Measurements from ENCODE around the gene RHCE. TPM values are rescaled to one million over a fixed set of nuclear protein-coding genes. Genes with fewer than 3 reads are reported as not detected.

Gene RHCE
- total and polyA plus RNA-seq, 11 donors, result 0.24 to 2.0 (median 0.69) TPM; not detected in 1

DNA sequence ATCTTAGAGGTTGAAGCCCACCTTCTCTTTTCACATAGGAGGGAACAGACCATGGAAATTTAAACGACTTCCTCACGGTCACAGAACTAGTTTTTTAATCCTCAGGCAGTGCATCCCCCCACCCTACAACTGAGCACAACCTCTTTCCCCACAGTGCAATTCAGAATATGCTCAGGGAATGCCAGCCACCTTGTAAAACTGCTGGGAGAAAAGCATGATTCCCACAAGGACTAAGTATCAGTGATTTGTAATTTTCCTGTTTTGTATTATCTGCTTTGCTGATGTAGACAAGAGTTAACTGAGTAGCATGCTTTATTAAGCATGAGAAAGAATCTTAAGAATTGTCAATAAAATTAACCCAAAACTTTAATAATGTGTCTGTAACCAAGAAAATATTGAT lies 58.7 kb downstream of the RHCE start:
- no peaks in the 10 kb centered on the region for H3K9me3 ChIP-seq
- ATAC-seq (no peak), DNase-seq (no peak)
- H3K27ac ChIP-seq, result peak overlapping the region in 9 of 12 donors; percentile 8 to 67 (median 39)
- 56 to 66% (median 63%) methylated on average over 2 of the region's 2 CpGs for WGBS, 4 donors
- H3K4me3 ChIP-seq, result no peak overlapping the region
- TF ChIP-seq, protein P1, sequence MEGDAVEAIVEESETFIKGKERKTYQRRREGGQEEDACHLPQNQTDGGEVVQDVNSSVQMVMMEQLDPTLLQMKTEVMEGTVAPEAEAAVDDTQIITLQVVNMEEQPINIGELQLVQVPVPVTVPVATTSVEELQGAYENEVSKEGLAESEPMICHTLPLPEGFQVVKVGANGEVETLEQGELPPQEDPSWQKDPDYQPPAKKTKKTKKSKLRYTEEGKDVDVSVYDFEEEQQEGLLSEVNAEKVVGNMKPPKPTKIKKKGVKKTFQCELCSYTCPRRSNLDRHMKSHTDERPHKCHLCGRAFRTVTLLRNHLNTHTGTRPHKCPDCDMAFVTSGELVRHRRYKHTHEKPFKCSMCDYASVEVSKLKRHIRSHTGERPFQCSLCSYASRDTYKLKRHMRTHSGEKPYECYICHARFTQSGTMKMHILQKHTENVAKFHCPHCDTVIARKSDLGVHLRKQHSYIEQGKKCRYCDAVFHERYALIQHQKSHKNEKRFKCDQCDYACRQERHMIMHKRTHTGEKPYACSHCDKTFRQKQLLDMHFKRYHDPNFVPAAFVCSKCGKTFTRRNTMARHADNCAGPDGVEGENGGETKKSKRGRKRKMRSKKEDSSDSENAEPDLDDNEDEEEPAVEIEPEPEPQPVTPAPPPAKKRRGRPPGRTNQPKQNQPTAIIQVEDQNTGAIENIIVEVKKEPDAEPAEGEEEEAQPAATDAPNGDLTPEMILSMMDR (IDR thresholded peaks at IDR 0.05), result no peak
- TF ChIP-seq POLR2A (IDR thresholded peaks at IDR 0.05), result no peak
- H3K36me3 ChIP-seq, result peaks cover 0 to 49% (median 45%) of the 10 kb centered on the region in 9 donors
- no peaks in the 10 kb centered on the region for H3K27me3 ChIP-seq
- H3K4me1 ChIP-seq, result peaks cover 0 to 15% (median 7%) of the 10 kb centered on the region in 12 donors
- intact Hi-C loops (cut with DNase I), result no loop called here

GRCh38 chr1:25360596-25361581 lies 59.7 kb downstream of the RHCE start:
- DNase-seq (peak in 1 of 5 donors; percentile 12), ATAC-seq (peak in 3 of 4 donors; percentile 40 to 65 (median 48))
- Histone ChIP-seq H3K36me3 (peaks cover 0 to 59% (median 56%) of the 10 kb centered on the region in 9 donors), H3K27me3 (no peaks in the 10 kb centered on the region), H3K9me3 (no peaks in the 10 kb centered on the region), H3K4me3 (no peak overlapping the region), H3K27ac (peak overlapping the region in 9 of 12 donors; percentile 8 to 67 (median 39)), H3K4me1 (peaks cover 0 to 25% (median 9%) of the 10 kb centered on the region in 12 donors)
- intact Hi-C loops (cut with DNase I), result no loop called here
- TF ChIP-seq, protein P1 (IDR thresholded peaks at IDR 0.05), result no peak
- TF ChIP-seq POLR2A (IDR thresholded peaks at IDR 0.05), result no peak
- 80 to 86% (median 80%) methylated on average over 7 of the region's 7 CpGs for WGBS, 4 donors

GRCh38 chr1:25356848-25357247 lies 63.8 kb downstream of the RHCE start:
- DNase-seq, result no peak
- H3K27me3 ChIP-seq, result no peaks in the 10 kb centered on the region
- TF ChIP-seq POLR2A (IDR thresholded peaks at IDR 0.05), result no peak
- TF ChIP-seq, protein P1 (IDR thresholded peaks at IDR 0.05), result no peak
- WGBS, 4 donors, result 79 to 93% (median 88%) methylated on average over 1 of the region's 1 CpG
- no peak overlapping the region for H3K27ac ChIP-seq
- intact Hi-C loops (cut with DNase I), result no loop called here
- no peak for ATAC-seq
- no peak overlapping the region for H3K4me3 ChIP-seq
- H3K9me3 ChIP-seq, result no peaks in the 10 kb centered on the region
- H3K4me1 ChIP-seq, result peaks cover 0 to 32% (median 5%) of the 10 kb centered on the region in 12 donors
- H3K36me3 ChIP-seq, result peaks cover 0 to 97% (median 94%) of the 10 kb centered on the region in 9 donors

- DNase-seq, result no peak
- H3K27ac ChIP-seq, result peak overlapping the region in 1 of 12 donors; percentile 34
Measured at GRCh38 chr1:25356441-25356840, 64.2 kb downstream of the RHCE start.

More at GRCh38 chr1:25356441-25356840, 64.2 kb downstream of the RHCE start:
- no peak overlapping the region for H3K4me3 ChIP-seq
- no peaks in the 10 kb centered on the region for H3K9me3 ChIP-seq
- intact Hi-C loops (cut with DNase I), result no loop called here
- ATAC-seq, result no peak
- H3K27me3 ChIP-seq, result no peaks in the 10 kb centered on the region
- H3K4me1 ChIP-seq, result peaks cover 0 to 27% (median 1%) of the 10 kb centered on the region in 12 donors
- TF ChIP-seq POLR2A (IDR thresholded peaks at IDR 0.05), result no peak
- TF ChIP-seq, protein P1 (IDR thresholded peaks at IDR 0.05), result no peak
- H3K36me3 ChIP-seq, result peaks cover 0 to 97% (median 94%) of the 10 kb centered on the region in 9 donors

Data from heart left ventricle (tissue), 16 donors.